Subcutaneous abdominal adipose tissue (tissue), 5 donors: ENCODE data around the gene CSDE1.

ENCODE experiments used
- H3K27ac ChIP-seq: one replicate; pipeline ENCODE4 v1.7.0; 2013; ENCODE audit warnings: low read depth, mild to moderate bottlenecking, inconsistent platforms, low read length, moderate library complexity
- H3K27me3 ChIP-seq, 5 donors: one replicate each; pipeline ENCODE4 v1.7.0; 2013; ENCODE audit warnings: low read length in 5 of 5, inconsistent platforms in 1 of 5; ENCODE audit not compliant: control insufficient read depth in 5 of 5, insufficient read depth in 4 of 5
- H3K36me3 ChIP-seq, 5 donors: one replicate each; pipeline ENCODE4 v1.7.0; 2013; ENCODE audit warnings: low read length in 5 of 5; ENCODE audit not compliant: control insufficient read depth in 5 of 5, insufficient read depth in 5 of 5
- H3K4me1 ChIP-seq, 5 donors: one replicate each; pipeline ENCODE4 v1.7.0; 2013; ENCODE audit warnings: low read length in 5 of 5, mild to moderate bottlenecking in 3 of 5, moderate library complexity in 1 of 5; ENCODE audit not compliant: control insufficient read depth in 5 of 5, insufficient read depth in 5 of 5
- H3K4me3 ChIP-seq, 5 donors: one replicate each; pipeline ENCODE4 v1.7.0; 2013; ENCODE audit warnings: low read length in 5 of 5, low read depth in 1 of 5
- H3K9ac ChIP-seq, 5 donors: one replicate each; pipeline ENCODE4 v1.7.0; 2013; ENCODE audit warnings: low read length in 5 of 5, mild to moderate bottlenecking in 4 of 5, moderate library complexity in 3 of 5
- H3K9me3 ChIP-seq, 5 donors: one replicate each; pipeline ENCODE4 v1.7.0; 2013; ENCODE audit warnings: low read length in 5 of 5; ENCODE audit not compliant: control insufficient read depth in 5 of 5
- donor health status: healthy.
- donor health status: healthy.
- donor health status: healthy.
- donor health status: healthy.
- donor health status: healthy.

CSDE1 gene

DNA sequence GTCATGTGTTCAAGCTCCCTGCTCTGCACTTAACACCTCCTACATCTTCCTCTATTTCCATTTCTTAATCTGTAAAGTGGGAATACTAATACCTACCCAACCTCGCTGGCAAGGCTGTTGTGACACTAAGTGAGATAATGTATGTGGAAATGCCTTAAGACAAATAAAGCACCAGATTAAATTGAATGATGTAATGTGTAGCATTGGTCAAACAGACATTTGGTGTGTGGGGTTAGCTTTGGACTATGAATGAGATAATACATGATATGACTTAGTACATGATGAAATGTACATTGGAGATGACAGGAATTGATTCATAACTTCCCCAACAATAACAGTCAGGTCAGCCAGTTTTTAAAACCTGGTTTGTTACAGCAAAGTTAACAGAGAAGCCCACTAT is 67.6 kb downstream of the CSDE1 start:
- H3K4me3 ChIP-seq, result no peak overlapping the region
- H3K27ac ChIP-seq, result no peak overlapping the region
- no peaks in the 10 kb centered on the region for H3K9me3 ChIP-seq
- H3K9ac ChIP-seq, result no peak overlapping the region
- H3K4me1 ChIP-seq, result no peaks in the 10 kb centered on the region
- no peaks in the 10 kb centered on the region for H3K36me3 ChIP-seq
- peaks cover 0 to 3% (median 0%) of the 10 kb centered on the region in 5 donors for H3K27me3 ChIP-seq

DNA sequence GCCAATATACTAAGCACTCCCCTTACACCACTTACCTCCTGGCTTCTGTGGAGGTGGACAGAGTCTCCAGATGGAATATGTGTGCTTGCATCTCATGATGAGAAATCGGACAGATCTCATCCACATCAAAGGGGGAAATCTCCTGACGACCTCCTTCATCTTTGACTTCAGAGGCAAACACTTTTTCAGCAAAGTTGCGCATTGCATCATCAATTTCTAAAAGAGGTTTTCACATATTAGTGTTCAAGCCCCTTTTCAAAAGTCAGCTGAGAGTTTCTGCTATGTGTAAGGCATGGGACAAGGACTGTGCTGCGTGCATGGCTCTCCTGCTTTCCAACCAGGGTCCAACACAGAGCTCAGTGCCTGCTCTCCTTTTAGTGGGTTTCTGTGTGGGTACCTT is 69.3 kb downstream of the CSDE1 start:
- H3K27me3 ChIP-seq, result peaks cover 0 to 3% (median 0%) of the 10 kb centered on the region in 5 donors
- no peak overlapping the region for H3K27ac ChIP-seq
- H3K4me1 ChIP-seq, result no peaks in the 10 kb centered on the region
- no peak overlapping the region for H3K4me3 ChIP-seq
- H3K36me3 ChIP-seq, result no peaks in the 10 kb centered on the region
- no peaks in the 10 kb centered on the region for H3K9me3 ChIP-seq
- H3K9ac ChIP-seq, result no peak overlapping the region

DNA sequence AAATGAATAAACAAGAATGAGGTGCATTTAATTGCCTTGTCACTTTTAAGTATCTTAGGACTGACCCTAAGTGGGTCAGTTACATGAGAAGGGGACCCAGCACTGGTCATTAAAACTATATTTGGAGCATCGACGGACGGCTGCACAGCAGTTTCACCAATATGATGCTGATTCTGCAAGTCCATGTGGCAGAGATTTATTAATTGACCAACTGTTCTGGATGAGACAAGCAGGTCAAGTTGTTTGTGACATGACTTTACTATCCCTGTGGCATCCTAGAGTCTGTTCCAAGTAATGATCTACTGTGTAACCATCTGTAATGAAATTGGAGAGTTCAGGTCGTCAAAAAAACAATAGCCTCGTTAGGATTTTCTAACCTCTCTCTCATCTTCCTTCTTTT is 71.9 kb downstream of the CSDE1 start:
- no peak overlapping the region for H3K9ac ChIP-seq
- no peaks in the 10 kb centered on the region for H3K9me3 ChIP-seq
- H3K36me3 ChIP-seq, result no peaks in the 10 kb centered on the region
- H3K27ac ChIP-seq, result no peak overlapping the region
- no peaks in the 10 kb centered on the region for H3K4me1 ChIP-seq
- peaks cover 0 to 3% (median 0%) of the 10 kb centered on the region in 5 donors for H3K27me3 ChIP-seq
- H3K4me3 ChIP-seq, result no peak overlapping the region

DNA sequence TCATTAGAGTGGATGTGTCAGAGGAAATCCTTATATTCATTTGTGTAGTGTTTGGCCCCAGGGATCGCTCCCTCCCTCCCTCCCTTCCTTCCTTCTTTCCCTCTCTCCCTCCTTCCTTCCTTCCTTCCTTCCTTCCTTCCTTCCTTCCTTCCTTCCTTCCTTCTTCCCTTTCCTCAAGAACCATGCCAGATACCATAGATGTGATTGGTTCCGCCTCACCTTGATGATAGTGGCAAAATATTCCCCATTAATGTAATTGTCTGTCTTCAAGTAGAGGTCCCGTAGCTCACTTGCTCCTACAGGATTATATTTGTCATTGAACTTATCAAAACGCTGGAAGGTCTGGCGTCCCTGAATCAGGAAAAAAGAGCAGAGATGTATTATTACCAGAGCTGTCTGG is 80.1 kb downstream of the CSDE1 start:
- Histone ChIP-seq H3K4me1 (no peaks in the 10 kb centered on the region), H3K27ac (no peak overlapping the region), H3K4me3 (no peak overlapping the region), H3K9me3 (no peaks in the 10 kb centered on the region), H3K27me3 (peaks cover 0 to 9% (median 0%) of the 10 kb centered on the region in 5 donors), H3K9ac (no peak overlapping the region), H3K36me3 (no peaks in the 10 kb centered on the region)

DNA sequence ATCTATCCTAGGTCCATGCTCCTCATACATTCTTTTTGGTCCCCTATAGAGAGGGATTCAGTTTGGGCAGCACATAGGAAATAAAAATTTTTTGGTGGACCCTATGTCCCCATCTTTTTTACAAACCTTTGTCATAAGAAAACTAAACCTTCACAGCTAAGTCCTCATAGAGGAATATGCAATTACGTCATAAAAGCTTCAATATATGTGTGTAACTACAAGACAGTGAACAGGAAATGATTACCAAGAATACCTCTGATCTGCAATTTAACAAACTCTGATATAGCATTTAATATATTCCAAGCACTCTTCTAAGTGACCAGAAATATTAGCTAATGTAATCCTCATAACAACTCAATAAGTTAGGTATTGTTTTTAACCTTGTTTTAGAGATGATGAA is 81.7 kb downstream of the CSDE1 start:
- H3K27ac ChIP-seq, result no peak overlapping the region
- H3K9me3 ChIP-seq, result no peaks in the 10 kb centered on the region
- H3K27me3 ChIP-seq, result peaks cover 0 to 9% (median 0%) of the 10 kb centered on the region in 5 donors
- no peaks in the 10 kb centered on the region for H3K36me3 ChIP-seq
- no peak overlapping the region for H3K9ac ChIP-seq
- H3K4me1 ChIP-seq, result no peaks in the 10 kb centered on the region
- no peak overlapping the region for H3K4me3 ChIP-seq

DNA sequence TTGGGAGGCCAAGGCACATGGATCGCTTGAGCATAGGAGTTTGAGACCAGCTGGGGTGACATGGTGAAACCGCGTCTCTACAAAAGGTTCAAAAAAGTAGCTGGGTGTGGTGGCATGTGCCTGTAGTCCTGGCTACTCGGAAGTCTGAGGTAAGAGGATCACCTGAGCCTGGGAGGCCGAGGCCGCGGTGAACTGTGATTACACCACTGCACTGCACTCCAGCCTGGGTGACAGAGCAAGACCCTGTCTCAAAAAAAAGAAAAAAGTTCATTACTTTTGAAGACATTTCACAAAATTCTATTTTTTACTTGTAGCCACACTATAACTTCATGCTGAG is 85.9 kb downstream of the CSDE1 start:
- Histone ChIP-seq H3K4me1 (peaks cover 0 to 15% (median 11%) of the 10 kb centered on the region in 5 donors), H3K9me3 (no peaks in the 10 kb centered on the region), H3K36me3 (no peaks in the 10 kb centered on the region), H3K4me3 (no peak overlapping the region), H3K27ac (no peak overlapping the region), H3K27me3 (peaks cover 0 to 5% (median 0%) of the 10 kb centered on the region in 5 donors), H3K9ac (no peak overlapping the region)

DNA sequence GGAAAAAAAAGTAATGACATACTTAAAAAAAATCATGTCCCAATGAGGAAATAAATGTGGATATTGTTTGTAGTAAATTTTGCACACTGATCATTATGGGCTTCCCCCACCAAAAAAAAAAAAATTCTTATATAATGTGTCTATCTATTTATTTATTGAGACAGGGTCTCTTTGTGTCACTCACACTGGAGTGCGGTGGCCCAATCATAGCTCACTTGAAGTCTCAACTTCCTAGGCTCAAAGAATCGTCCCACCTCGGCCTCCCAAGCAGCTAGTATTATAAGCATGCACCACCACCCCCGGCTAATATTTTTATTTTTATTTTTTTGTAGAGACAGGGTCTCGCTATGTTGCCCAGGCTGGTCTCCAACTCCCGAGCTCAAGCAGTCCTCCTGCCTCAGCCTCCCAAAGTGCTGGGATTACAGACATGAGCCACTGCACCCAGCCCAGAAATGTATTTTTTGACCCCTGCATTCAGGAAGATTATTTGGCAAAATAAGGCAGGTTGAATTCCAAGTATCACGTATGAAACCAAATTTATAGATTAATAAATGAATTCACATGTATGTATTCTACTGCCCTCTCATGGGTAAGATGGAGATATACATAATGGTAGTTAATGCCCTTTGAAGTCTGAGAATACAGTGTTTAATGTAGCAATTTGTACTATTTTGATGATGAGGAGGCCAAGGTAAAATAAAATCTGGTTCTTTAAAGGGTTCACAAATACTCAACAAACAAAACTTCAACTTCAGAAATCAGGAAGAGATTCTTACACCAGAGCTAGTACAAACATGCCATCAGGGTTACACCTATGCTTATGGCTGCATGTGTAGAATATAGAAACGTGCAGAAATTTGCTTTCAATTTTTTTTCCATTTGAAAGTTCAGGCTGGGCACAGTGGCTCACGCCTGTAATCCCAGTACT is 86.5 kb downstream of the CSDE1 start:
- H3K27me3 ChIP-seq, result no peaks in the 10 kb centered on the region
- H3K9ac ChIP-seq, result no peak overlapping the region
- no peaks in the 10 kb centered on the region for H3K36me3 ChIP-seq
- H3K4me3 ChIP-seq, result no peak overlapping the region
- H3K4me1 ChIP-seq, result peaks cover 0 to 15% (median 11%) of the 10 kb centered on the region in 5 donors
- H3K27ac ChIP-seq, result no peak overlapping the region
- no peaks in the 10 kb centered on the region for H3K9me3 ChIP-seq

DNA sequence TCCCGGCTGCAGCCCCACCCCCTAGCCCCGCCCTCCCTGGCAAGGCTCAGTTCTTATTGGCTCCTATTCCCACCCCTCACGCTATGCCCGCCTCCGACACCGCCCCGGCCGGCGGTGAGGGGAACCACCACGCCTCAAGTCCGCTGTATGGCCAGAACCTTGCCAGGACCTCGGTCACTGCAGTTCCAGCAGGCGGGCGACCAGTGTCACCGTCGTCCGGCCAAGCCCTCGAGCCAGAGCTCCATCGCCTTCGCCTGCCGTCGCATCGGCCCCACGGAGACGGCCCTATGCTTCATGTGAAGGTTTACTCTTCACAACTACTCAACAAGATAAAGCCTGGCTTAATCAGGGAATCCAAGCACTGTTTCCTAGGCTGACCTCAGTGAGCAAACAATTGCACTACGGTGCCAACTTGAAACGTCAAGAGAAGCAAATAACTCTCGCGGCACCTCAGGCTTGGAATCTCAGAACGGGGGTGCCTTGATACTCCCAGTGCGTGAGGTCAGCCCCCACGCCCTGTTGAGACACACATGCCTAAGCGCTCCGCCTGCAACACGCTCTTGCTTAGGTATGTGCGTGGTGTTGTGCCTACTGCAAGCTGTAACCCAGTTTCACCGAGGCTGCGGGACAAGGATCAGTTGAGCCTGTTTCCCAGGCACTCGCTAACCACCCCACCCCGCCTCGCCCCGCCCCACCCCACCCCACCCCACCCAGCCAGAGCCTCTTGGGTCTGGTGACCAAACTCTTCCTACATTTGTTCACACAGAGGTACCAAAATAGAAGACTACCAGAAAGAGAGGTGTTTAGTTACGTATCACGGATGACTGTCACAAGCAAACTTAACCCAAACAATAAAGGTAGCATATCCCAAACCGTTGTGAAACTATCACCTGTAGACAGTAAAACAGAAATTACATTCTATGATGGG is 87.4 kb downstream of the CSDE1 start:
- H3K4me1 ChIP-seq, result peaks cover 0 to 15% (median 11%) of the 10 kb centered on the region in 5 donors
- H3K27me3 ChIP-seq, result no peaks in the 10 kb centered on the region
- peak overlapping the region; percentile 78 for H3K27ac ChIP-seq
- H3K9me3 ChIP-seq, result no peaks in the 10 kb centered on the region
- no peaks in the 10 kb centered on the region for H3K36me3 ChIP-seq
- H3K9ac ChIP-seq, result peak overlapping the region in 4 of 5 donors; percentile 56 to 73 (median 68)
- peak overlapping the region; percentile 81 to 93 (median 93) for H3K4me3 ChIP-seq

DNA sequence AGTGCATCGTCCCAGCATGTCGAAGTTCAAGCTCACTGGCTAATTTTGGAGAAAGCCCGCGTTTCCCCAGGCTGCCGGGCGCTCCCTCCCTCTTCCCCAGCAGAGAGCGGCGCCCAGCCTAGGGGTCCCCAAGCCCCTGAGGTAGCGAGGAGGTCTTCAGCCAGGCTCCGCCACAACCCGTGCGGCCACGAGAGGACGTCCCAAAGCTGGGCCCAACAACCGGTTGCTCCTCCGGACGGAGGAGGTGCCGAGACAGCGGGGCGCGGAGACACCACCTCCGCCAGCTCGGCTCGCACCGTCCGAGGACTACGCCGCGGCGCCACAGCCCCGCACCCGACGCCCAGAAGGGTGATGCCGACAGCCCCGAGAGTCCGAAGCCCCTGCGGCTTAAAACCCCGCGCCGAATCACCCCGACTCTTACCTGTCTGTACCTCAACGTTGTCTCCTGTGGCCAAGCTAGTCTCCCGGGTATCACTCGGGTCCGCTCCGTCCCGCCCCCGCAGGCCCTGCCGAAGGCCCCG is 88.2 kb downstream of the CSDE1 start, which contains the start of gene DENND2C:
Gene DENND2C (minus strand): TSS at position 488 of the 521 bp plus-strand sequence. CDS start 44,065 bp downstream, outside the sequence.
- Histone ChIP-seq H3K27me3 (no peaks in the 10 kb centered on the region), H3K9ac (peak within 1 kb of the TSS; percentile 58 to 92 (median 84)), H3K27ac (peak within 1 kb of the TSS; percentile 78), H3K4me1 (peaks cover 0 to 15% (median 11%) of the 10 kb centered on the region in 5 donors), H3K9me3 (no peaks in the 10 kb centered on the region), H3K36me3 (no peaks in the 10 kb centered on the region), H3K4me3 (peak within 1 kb of the TSS; percentile 81 to 93 (median 93))
